Activated CD4-positive, alpha-beta T cell treated with anti-CD3 and anti-CD28 coated beads, Interleukin-10, Interleukin-2, amounts not matched to agents 100 ng/mL and 50 ng/mL, durations not matched to agents 16 hours and 8 hours (primary cell): ENCODE data around the gene TCEAL9.
"Not testable (repeated sequence)": the region's sequence is repeated elsewhere in the genome, so short reads cannot be mapped to it uniquely, and the experiment has no call there.

Experiments
- DNase-seq: peaks from one replicate; pipeline ENCODE4 v3.0.0-alpha.2; 2020

The TCEAL9 gene

GRCh38 chrX:103376118-103376978 is 20.0 kb downstream of the TCEAL9 start, which contains the start of gene BEX3:
TSS of gene BEX3 (plus strand) at chrX:103376538. CDS start at chrX:103377522, 984 bp downstream.
- peak; percentile 47 for DNase-seq

GRCh38 chrX:103376979-103377324 is 20.6 kb downstream of the TCEAL9 start:
- no peak for DNase-seq

- DNase-seq: no peak
These were observed 22.7 kb downstream of the TCEAL9 start for GRCh38 chrX:103378990-103379389.

GRCh38 chrX:103382877-103383276 is 26.6 kb downstream of the TCEAL9 start:
- DNase-seq: no peak

- DNase-seq: no peak
These were observed 28.4 kb downstream of the TCEAL9 start for GRCh38 chrX:103384672-103385071.

GRCh38 chrX:103385283-103385830 is 29.1 kb downstream of the TCEAL9 start:
- DNase-seq: not testable (repeated sequence)

- no peak for DNase-seq
These were observed 30.0 kb downstream of the TCEAL9 start for GRCh38 chrX:103386332-103386731.

- no peak for DNase-seq
These were observed 37.2 kb downstream of the TCEAL9 start for GRCh38 chrX:103393487-103393886.

GRCh38 chrX:103396186-103396585 is 39.9 kb downstream of the TCEAL9 start:
- no peak for DNase-seq

GRCh38 chrX:103396660-103397059 is 40.4 kb downstream of the TCEAL9 start:
- DNase-seq: no peak

GRCh38 chrX:103397707-103398106 is 41.4 kb downstream of the TCEAL9 start:
- DNase-seq: no peak

- DNase-seq: peak; percentile 17
These were observed 42.1 kb downstream of the TCEAL9 start for GRCh38 chrX:103398421-103398864.

GRCh38 chrX:103399744-103400143 is 43.4 kb downstream of the TCEAL9 start:
- DNase-seq: no peak

- DNase-seq: no peak
These were observed 44.6 kb downstream of the TCEAL9 start for GRCh38 chrX:103400931-103401330.

- DNase-seq: peak; percentile 76
These were observed 48.1 kb downstream of the TCEAL9 start for GRCh38 chrX:103404231-103405008.

GRCh38 chrX:103405009-103405333 is 48.7 kb downstream of the TCEAL9 start:
- no peak for DNase-seq

- DNase-seq: no peak
These were observed 50.0 kb downstream of the TCEAL9 start for GRCh38 chrX:103406256-103406655.

GRCh38 chrX:103407776-103408175 is 51.5 kb downstream of the TCEAL9 start:
- DNase-seq: no peak
